ENCODE results near the gene TGFBR1.

DNA sequence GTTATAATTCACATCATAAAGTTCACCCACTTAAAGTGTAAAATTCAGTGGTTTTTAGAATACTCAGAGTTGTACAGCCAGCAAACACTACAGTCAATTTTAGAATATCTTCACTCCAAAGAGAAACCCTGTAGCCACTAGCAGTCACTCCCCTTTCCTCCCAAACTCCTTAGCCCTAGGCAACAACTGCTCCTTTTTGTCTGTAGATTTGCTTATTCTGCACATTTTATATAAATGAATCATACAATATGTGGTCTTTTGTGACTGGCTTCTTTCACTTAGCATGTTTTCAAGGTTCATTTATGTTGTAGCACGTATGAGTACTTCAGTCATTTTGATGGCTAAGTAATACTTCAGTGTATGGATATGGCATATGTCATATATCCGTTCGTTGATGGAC, 38.7 kb downstream of the TGFBR1 start:
- TF ChIP-seq ZFP3 (tag by site-specific recombination; IDR thresholded peaks at IDR 0.05; ENCODE audit: low read depth) (no peak), ZNF530 (tag by site-specific recombination; IDR thresholded peaks at IDR 0.05; ENCODE audit: low read depth) (no peak), ZNF19 (tag by site-specific recombination; IDR thresholded peaks at IDR 0.05; ENCODE audit: low read depth) (no peak), ZNF585B (tag by site-specific recombination; IDR thresholded peaks at IDR 0.05) (no peak), ZNF423 (tag by site-specific recombination; IDR thresholded peaks at IDR 0.05) (no peak), ZNF169 (tag by site-specific recombination; IDR thresholded peaks at IDR 0.05) (no peak), ZFP41 (tag by site-specific recombination; IDR thresholded peaks at IDR 0.05; ENCODE audit: borderline replicate concordance) (no peak), ZNF792 (tag by site-specific recombination; IDR thresholded peaks at IDR 0.05) (no peak), ZNF501 (tag by site-specific recombination; IDR thresholded peaks at IDR 0.05) (no peak), TRIM28 (IDR thresholded peaks at IDR 0.05; ENCODE audit: borderline replicate concordance, low read length) (no peak)
- TF ChIP-seq, protein P1, sequence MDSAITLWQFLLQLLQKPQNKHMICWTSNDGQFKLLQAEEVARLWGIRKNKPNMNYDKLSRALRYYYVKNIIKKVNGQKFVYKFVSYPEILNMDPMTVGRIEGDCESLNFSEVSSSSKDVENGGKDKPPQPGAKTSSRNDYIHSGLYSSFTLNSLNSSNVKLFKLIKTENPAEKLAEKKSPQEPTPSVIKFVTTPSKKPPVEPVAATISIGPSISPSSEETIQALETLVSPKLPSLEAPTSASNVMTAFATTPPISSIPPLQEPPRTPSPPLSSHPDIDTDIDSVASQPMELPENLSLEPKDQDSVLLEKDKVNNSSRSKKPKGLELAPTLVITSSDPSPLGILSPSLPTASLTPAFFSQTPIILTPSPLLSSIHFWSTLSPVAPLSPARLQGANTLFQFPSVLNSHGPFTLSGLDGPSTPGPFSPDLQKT (IDR thresholded peaks at IDR 0.05; ENCODE audit: borderline replicate concordance, low read depth, low read length), result no peak
- TF ChIP-seq, protein P2, sequence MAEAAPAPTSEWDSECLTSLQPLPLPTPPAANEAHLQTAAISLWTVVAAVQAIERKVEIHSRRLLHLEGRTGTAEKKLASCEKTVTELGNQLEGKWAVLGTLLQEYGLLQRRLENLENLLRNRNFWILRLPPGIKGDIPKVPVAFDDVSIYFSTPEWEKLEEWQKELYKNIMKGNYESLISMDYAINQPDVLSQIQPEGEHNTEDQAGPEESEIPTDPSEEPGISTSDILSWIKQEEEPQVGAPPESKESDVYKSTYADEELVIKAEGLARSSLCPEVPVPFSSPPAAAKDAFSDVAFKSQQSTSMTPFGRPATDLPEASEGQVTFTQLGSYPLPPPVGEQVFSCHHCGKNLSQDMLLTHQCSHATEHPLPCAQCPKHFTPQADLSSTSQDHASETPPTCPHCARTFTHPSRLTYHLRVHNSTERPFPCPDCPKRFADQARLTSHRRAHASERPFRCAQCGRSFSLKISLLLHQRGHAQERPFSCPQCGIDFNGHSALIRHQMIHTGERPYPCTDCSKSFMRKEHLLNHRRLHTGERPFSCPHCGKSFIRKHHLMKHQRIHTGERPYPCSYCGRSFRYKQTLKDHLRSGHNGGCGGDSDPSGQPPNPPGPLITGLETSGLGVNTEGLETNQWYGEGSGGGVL (tag by site-specific recombination; IDR thresholded peaks at IDR 0.05), result no peak
- TF ChIP-seq, protein P3, sequence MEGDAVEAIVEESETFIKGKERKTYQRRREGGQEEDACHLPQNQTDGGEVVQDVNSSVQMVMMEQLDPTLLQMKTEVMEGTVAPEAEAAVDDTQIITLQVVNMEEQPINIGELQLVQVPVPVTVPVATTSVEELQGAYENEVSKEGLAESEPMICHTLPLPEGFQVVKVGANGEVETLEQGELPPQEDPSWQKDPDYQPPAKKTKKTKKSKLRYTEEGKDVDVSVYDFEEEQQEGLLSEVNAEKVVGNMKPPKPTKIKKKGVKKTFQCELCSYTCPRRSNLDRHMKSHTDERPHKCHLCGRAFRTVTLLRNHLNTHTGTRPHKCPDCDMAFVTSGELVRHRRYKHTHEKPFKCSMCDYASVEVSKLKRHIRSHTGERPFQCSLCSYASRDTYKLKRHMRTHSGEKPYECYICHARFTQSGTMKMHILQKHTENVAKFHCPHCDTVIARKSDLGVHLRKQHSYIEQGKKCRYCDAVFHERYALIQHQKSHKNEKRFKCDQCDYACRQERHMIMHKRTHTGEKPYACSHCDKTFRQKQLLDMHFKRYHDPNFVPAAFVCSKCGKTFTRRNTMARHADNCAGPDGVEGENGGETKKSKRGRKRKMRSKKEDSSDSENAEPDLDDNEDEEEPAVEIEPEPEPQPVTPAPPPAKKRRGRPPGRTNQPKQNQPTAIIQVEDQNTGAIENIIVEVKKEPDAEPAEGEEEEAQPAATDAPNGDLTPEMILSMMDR (tag by site-specific recombination; IDR thresholded peaks at IDR 0.05), result no peak
- TF ChIP-seq, protein P4, sequence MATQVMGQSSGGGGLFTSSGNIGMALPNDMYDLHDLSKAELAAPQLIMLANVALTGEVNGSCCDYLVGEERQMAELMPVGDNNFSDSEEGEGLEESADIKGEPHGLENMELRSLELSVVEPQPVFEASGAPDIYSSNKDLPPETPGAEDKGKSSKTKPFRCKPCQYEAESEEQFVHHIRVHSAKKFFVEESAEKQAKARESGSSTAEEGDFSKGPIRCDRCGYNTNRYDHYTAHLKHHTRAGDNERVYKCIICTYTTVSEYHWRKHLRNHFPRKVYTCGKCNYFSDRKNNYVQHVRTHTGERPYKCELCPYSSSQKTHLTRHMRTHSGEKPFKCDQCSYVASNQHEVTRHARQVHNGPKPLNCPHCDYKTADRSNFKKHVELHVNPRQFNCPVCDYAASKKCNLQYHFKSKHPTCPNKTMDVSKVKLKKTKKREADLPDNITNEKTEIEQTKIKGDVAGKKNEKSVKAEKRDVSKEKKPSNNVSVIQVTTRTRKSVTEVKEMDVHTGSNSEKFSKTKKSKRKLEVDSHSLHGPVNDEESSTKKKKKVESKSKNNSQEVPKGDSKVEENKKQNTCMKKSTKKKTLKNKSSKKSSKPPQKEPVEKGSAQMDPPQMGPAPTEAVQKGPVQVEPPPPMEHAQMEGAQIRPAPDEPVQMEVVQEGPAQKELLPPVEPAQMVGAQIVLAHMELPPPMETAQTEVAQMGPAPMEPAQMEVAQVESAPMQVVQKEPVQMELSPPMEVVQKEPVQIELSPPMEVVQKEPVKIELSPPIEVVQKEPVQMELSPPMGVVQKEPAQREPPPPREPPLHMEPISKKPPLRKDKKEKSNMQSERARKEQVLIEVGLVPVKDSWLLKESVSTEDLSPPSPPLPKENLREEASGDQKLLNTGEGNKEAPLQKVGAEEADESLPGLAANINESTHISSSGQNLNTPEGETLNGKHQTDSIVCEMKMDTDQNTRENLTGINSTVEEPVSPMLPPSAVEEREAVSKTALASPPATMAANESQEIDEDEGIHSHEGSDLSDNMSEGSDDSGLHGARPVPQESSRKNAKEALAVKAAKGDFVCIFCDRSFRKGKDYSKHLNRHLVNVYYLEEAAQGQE (tag by site-specific recombination; IDR thresholded peaks at IDR 0.05), result no peak

Measured in HEK293 (cell line).